A549 (cell line): ENCODE data around the gene SLC1A1. TPM values are rescaled to one million over a fixed set of nuclear protein-coding genes. Genes with fewer than 3 reads are reported as not detected.

Experiments used
- ATAC-seq, 2 experiments: fragments of 200-7000 bp in 1 of 2; fragments of >200 bp in 1 of 2; cut with Nextera tagmentation in 1 of 2; cut with Tn5 transposase in 1 of 2; 3 replicates each; pipeline versions ENCODE4 v1.8.0 to v1.9.1; 2018 to 2020; ENCODE audit warnings: mild to moderate bottlenecking in 1 of 2, moderate library complexity in 1 of 2
- CTCF ChIA-PET: fragments of 300-600 bp; sonication (Branson Sonifier 250); formaldehyde crosslinking; extraction: SDS; loops from one replicate; lab custom pipeline; 2021; ENCODE audit warnings: antibody characterized with exemption, inconsistent platforms; lab: Yijun Ruan, JAX
- POLR2A ChIA-PET: fragments of 350-600 bp; formaldehyde crosslinking; extraction: SDS; loops from one replicate; lab custom pipeline; 2021; ENCODE audit warnings: antibody characterized with exemption, inconsistent platforms; lab: Yijun Ruan, JAX
- DNase-seq, 2 experiments: peaks; one replicate each; pipeline versions ENCODE4 v3.0.0 to v3.0.0-alpha.2; 2011 to 2016; ENCODE audit warnings: low read depth in 1 of 2, low spot score in 1 of 2
- FAIRE-seq: peaks from 2 replicates; lab custom pipeline; 2011; peaks lifted over from hg19 to GRCh38; lab: Jason Lieb, UNC
- H3K27ac ChIP-seq, 2 experiments: fragments of >200 bp; sonication (Bioruptor Twin); formaldehyde crosslinking; 3 replicates each; pipeline ENCODE4 v1.5.1; 2016 to 2017
- H3K4me1 ChIP-seq: fragments of >200 bp; sonication (Bioruptor Twin); formaldehyde crosslinking; 3 replicates; pipeline ENCODE4 v1.6.1; 2016
- H3K4me2 ChIP-seq: fragments of >200 bp; sonication (Bioruptor Twin); formaldehyde crosslinking; 3 replicates; pipeline ENCODE4 v1.6.1; 2016
- H3K4me3 ChIP-seq: fragments of >200 bp; sonication (Bioruptor Twin); formaldehyde crosslinking; 3 replicates; pipeline ENCODE4 v1.5.1; 2016
- H3K9me3 ChIP-seq: fragments of >200 bp; sonication (Bioruptor Twin); formaldehyde crosslinking; 3 replicates; pipeline ENCODE4 v1.6.1; 2016
- BCL3 ChIP-seq: fragments of >200 bp; sonication (Bioruptor Twin); formaldehyde crosslinking; IDR thresholded peaks from 3 replicates; pipeline ENCODE4 v1.6.1; 2016
- BHLHE40 ChIP-seq: IDR thresholded peaks from 2 replicates; pipeline ENCODE4 v1.6.1; 2012; ENCODE audit warnings: low read depth, low read length, inconsistent platforms
- CHD4 ChIP-seq: fragments of 200-600 bp; sonication (generic); IDR thresholded peaks from 2 replicates; pipeline ENCODE4 v1.6.1; 2016; ENCODE audit warnings: antibody characterized with exemption, mild to moderate bottlenecking, borderline replicate concordance
- EHF ChIP-seq: fragments of 250-450 bp; sonication (Bioruptor Pico); IDR thresholded peaks from 2 replicates; pipeline ENCODE4 v1.5.0; 2020; ENCODE audit warnings: mild to moderate bottlenecking
- ESRRA ChIP-seq: fragments of 150-350 bp; IDR thresholded peaks from 2 replicates; pipeline ENCODE4 v1.6.1; 2014; ENCODE audit warnings: mild to moderate bottlenecking, low read length, borderline replicate concordance
- GATA3 ChIP-seq: IDR thresholded peaks from 2 replicates; pipeline ENCODE4 v1.6.1; 2012; ENCODE audit warnings: borderline replicate concordance
- HDAC2 ChIP-seq: fragments of 200-600 bp; sonication (generic); IDR thresholded peaks from 2 replicates; pipeline ENCODE4 v1.6.1; 2016
- HEYL ChIP-seq: fragments of 250-450 bp; sonication (Bioruptor Pico); IDR thresholded peaks from 2 replicates; pipeline ENCODE4 v1.8.0; 2021; ENCODE audit warnings: mild to moderate bottlenecking, moderate library complexity
- HOXB13 ChIP-seq: fragments of 250-450 bp; sonication (Bioruptor Pico); IDR thresholded peaks from 2 replicates; pipeline ENCODE4 v1.5.0; 2020; ENCODE audit warnings: low read depth, mild to moderate bottlenecking, moderate library complexity
- HOXB5 ChIP-seq: fragments of 250-450 bp; sonication (Bioruptor Pico); IDR thresholded peaks from 2 replicates; pipeline ENCODE4 v1.5.0; 2020; ENCODE audit warnings: mild to moderate bottlenecking, moderate library complexity
- JUN ChIP-seq, 2 experiments: fragments of >200 bp; sonication (Bioruptor Twin); formaldehyde crosslinking; IDR thresholded peaks; 2 replicates in 1 of 2; 3 replicates in 1 of 2; pipeline ENCODE4 v1.6.1; 2016 to 2017
- JUNB ChIP-seq: fragments of >200 bp; sonication (Bioruptor Twin); formaldehyde crosslinking; IDR thresholded peaks from 2 replicates; pipeline ENCODE4 v1.6.1; 2016
- KDM1A ChIP-seq: fragments of 200-600 bp; sonication (generic); IDR thresholded peaks from 2 replicates; pipeline ENCODE4 v1.6.1; 2016; ENCODE audit warnings: low read depth, mild to moderate bottlenecking
- MAFK ChIP-seq: fragments of 450-650 bp; IDR thresholded peaks from 2 replicates; pipeline ENCODE4 v1.6.1; 2014; ENCODE audit not compliant: partially characterized antibody
- MAZ ChIP-seq: fragments of 150-350 bp; IDR thresholded peaks from 2 replicates; pipeline ENCODE4 v1.6.1; 2014; ENCODE audit warnings: antibody characterized with exemption, low read depth, low read length, borderline replicate concordance
- MYC ChIP-seq: IDR thresholded peaks from 2 replicates; pipeline ENCODE4 v1.6.1; 2012; ENCODE audit warnings: mild to moderate bottlenecking, inconsistent platforms, low read length, improper control_type of control experiment, borderline replicate concordance
- NR3C1 ChIP-seq: fragments of >200 bp; sonication (Bioruptor Twin); formaldehyde crosslinking; IDR thresholded peaks from 3 replicates; pipeline ENCODE4 v1.6.1; 2017
- PHF8 ChIP-seq: fragments of 200-600 bp; sonication (generic); IDR thresholded peaks from 2 replicates; pipeline ENCODE4 v1.6.1; 2016; ENCODE audit warnings: low read depth, mild to moderate bottlenecking, antibody characterized with exemption, moderate library complexity, borderline replicate concordance
- RCOR1 ChIP-seq: fragments of 150-350 bp; IDR thresholded peaks from 2 replicates; pipeline ENCODE4 v1.6.1; 2014; ENCODE audit warnings: antibody characterized with exemption, low read length, low read depth
- RFX5 ChIP-seq: fragments of 450-650 bp; IDR thresholded peaks from 2 replicates; pipeline ENCODE4 v1.7.1; 2014; ENCODE audit warnings: antibody characterized with exemption, mild to moderate bottlenecking, moderate library complexity
- SMC3 ChIP-seq: fragments of >200 bp; sonication (Bioruptor Twin); formaldehyde crosslinking; IDR thresholded peaks from 3 replicates; pipeline ENCODE4 v1.6.1; 2018; ENCODE audit warnings: inconsistent platforms
- ZC3H11A ChIP-seq: fragments of 450-650 bp; IDR thresholded peaks from 2 replicates; pipeline ENCODE4 v1.6.1; 2014; ENCODE audit warnings: antibody characterized with exemption, mild to moderate bottlenecking
- ZSCAN20 ChIP-seq: fragments of 250-450 bp; sonication (Bioruptor Pico); IDR thresholded peaks from 2 replicates; pipeline ENCODE4 v1.8.0; 2022; ENCODE audit warnings: mild to moderate bottlenecking, moderate library complexity
- WGBS: methylation state at CpG from one replicate; pipeline ENCODE4 v1.1.6; 2017; ENCODE audit errors: missing lambda C conversion rate; 5-methylcytosine and 5-hydroxymethylcytosine counted together
- polyA plus RNA-seq, 4 experiments: library from polyadenylated mRNA; depleted of rRNA in 3 of 4; stranded (reverse); fragments of >200 nt; fragmentation: RNase III in 1 of 4; extraction: RNeasy Plus Mini Kit Qiagen cat#74134 plus additional on column Dnase treatment in 1 of 4; gene quantifications; 2 replicates in 3 of 4; 3 replicates in 1 of 4; pipeline ENCODE4 v1.2.3, GENCODE V29; 2011 to 2017
- TF ChIP-seq, protein P1 (sequence below): IDR thresholded peaks from 2 replicates; pipeline ENCODE4 v1.6.1; 2012

The SLC1A1 gene
- polyA plus RNA-seq, 2 of the 4 experiments (the other 2 are of a cell fraction) = 0.66 to 1.3 TPM

- TF ChIP-seq KDM1A = no peak
- TF ChIP-seq RFX5 = no peak
- no peak for TF ChIP-seq ESRRA
- TF ChIP-seq HOXB5 (CRISPR knock-in tag) = no peak
- TF ChIP-seq BCL3 = no peak
- TF ChIP-seq MAZ = no peak
- no peak for TF ChIP-seq JUN (IDR thresholded peaks at IDR 0.05)
- TF ChIP-seq BHLHE40 = no peak
- no peak for TF ChIP-seq GATA3
- TF ChIP-seq RCOR1 = no peak
- TF ChIP-seq, protein P1, sequence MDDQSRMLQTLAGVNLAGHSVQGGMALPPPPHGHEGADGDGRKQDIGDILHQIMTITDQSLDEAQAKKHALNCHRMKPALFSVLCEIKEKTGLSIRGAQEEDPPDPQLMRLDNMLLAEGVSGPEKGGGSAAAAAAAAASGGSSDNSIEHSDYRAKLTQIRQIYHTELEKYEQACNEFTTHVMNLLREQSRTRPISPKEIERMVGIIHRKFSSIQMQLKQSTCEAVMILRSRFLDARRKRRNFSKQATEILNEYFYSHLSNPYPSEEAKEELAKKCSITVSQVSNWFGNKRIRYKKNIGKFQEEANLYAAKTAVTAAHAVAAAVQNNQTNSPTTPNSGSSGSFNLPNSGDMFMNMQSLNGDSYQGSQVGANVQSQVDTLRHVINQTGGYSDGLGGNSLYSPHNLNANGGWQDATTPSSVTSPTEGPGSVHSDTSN = no peak
- no peak for TF ChIP-seq MAFK
- no peak for TF ChIP-seq HOXB13 (CRISPR knock-in tag)
- TF ChIP-seq PHF8 = no peak
- no peak for TF ChIP-seq CHD4
- TF ChIP-seq ZC3H11A = no peak
- no peak for TF ChIP-seq JUNB
- TF ChIP-seq MYC = no peak
- TF ChIP-seq ZSCAN20 (CRISPR knock-in tag) = no peak
- ATAC-seq (no peak), FAIRE-seq (no peak), DNase-seq (no peak)
- no peak overlapping the region for H3K27ac ChIP-seq
- H3K4me2 ChIP-seq = no peak overlapping the region
- ChIA-PET CTCF (interaction anchor here (2.2 kb wide), 1 partner anchor 10 kb away, joined by 5 read pairs; no protein-coding TSS in a partner anchor), POLR2A (no interaction called here)
- H3K4me3 ChIP-seq = no peak overlapping the region
- H3K4me1 ChIP-seq = no peaks in the 10 kb centered on the region
- H3K9me3 ChIP-seq = no peaks in the 10 kb centered on the region
- WGBS = 69% methylated on average over 4 of the region's 4 CpGs
Measured at GRCh38 chr9:4594545-4594944, 104.3 kb downstream of the SLC1A1 start.

DNA sequence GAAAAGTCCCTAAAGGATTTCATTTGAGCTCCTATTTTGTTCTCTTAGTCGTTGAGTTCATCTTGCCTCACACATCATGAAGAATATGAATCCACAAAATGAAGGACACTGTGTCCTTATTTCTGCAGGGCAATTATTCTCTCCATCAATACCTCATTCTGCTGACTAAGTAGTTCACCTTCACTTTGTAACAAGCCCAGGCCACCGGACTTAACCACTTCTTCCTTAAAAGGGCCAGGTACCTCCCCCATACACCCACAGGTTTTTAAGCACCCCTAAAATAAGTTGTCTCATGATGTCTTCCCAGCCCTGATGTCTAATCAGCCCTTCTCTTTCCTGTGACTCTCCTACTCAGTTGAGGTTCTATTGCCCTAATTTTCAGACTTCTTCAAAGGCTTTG, 104.7 kb downstream of the SLC1A1 start:
- CTCF ChIA-PET = interaction anchor here (2.2 kb wide), 1 partner anchor 10 kb away, joined by 5 read pairs; no protein-coding TSS in a partner anchor
- POLR2A ChIA-PET = no interaction called here
- FAIRE-seq (no peak), DNase-seq (no peak), ATAC-seq (no peak)
- no peaks in the 10 kb centered on the region for H3K9me3 ChIP-seq
- H3K4me2 ChIP-seq = no peak overlapping the region
- no peak overlapping the region for H3K27ac ChIP-seq
- 78% methylated on average over 2 of the region's 2 CpGs for WGBS
- peak; percentile 47 for TF ChIP-seq MAFK
- TF ChIP-seq SMC3 = no peak
- no peak for TF ChIP-seq CHD4
- TF ChIP-seq RCOR1 = no peak
- no peaks in the 10 kb centered on the region for H3K4me1 ChIP-seq
- H3K4me3 ChIP-seq = no peak overlapping the region

- 73% methylated on average over 11 of the region's 11 CpGs for WGBS
- H3K4me3 ChIP-seq = no peak overlapping the region
- H3K4me2 ChIP-seq = no peak overlapping the region
- H3K27ac ChIP-seq = no peak overlapping the region
- no peaks in the 10 kb centered on the region for H3K9me3 ChIP-seq
- no peak for TF ChIP-seq KDM1A
- no peak for TF ChIP-seq HEYL (CRISPR knock-in tag)
- no peak for TF ChIP-seq HDAC2
- TF ChIP-seq NR3C1 = no peak
- no peak for TF ChIP-seq GATA3
- no peak for TF ChIP-seq EHF (CRISPR knock-in tag)
- TF ChIP-seq, all 56 proteins: peak for 0
- POLR2A ChIA-PET = no interaction called here
- DNase-seq = no peak
- no peak for ATAC-seq
- H3K4me1 ChIP-seq = no peaks in the 10 kb centered on the region
- CTCF ChIA-PET = interaction anchor here (0.7 to 2.2 kb wide), 2 partner anchors 8 to 44 kb away, joined by 3 to 5 read pairs; no protein-coding TSS in a partner anchor
- no peak for FAIRE-seq
Measured at GRCh38 chr9:4596165-4596922, 106.1 kb downstream of the SLC1A1 start.
